Astrocyte of the cerebellum (primary cell): Measurements from ENCODE around the gene FBXL19.

Experiments used
- DNase-seq: peaks from one replicate; pipeline ENCODE4 v3.0.0-alpha.2; 2011; ENCODE audit warnings: low read depth
- H3K4me3 ChIP-seq: 2 replicates; pipeline ENCODE4 v1.5.1; 2011; ENCODE audit warnings: mild to moderate bottlenecking, low read depth, low read length, moderate library complexity
- CTCF ChIP-seq: IDR thresholded peaks from 2 replicates; pipeline ENCODE4 v1.5.1; 2012; ENCODE audit warnings: low read length, low read depth, moderate library complexity, mild to moderate bottlenecking; ENCODE audit errors: missing control alignments
- in situ Hi-C: cut with HindIII; loops from 2 replicates; pipeline ENCODE4 v1.10.0; 2017; ENCODE audit warnings: low sequenced_read_pairs

The FBXL19 gene

DNA sequence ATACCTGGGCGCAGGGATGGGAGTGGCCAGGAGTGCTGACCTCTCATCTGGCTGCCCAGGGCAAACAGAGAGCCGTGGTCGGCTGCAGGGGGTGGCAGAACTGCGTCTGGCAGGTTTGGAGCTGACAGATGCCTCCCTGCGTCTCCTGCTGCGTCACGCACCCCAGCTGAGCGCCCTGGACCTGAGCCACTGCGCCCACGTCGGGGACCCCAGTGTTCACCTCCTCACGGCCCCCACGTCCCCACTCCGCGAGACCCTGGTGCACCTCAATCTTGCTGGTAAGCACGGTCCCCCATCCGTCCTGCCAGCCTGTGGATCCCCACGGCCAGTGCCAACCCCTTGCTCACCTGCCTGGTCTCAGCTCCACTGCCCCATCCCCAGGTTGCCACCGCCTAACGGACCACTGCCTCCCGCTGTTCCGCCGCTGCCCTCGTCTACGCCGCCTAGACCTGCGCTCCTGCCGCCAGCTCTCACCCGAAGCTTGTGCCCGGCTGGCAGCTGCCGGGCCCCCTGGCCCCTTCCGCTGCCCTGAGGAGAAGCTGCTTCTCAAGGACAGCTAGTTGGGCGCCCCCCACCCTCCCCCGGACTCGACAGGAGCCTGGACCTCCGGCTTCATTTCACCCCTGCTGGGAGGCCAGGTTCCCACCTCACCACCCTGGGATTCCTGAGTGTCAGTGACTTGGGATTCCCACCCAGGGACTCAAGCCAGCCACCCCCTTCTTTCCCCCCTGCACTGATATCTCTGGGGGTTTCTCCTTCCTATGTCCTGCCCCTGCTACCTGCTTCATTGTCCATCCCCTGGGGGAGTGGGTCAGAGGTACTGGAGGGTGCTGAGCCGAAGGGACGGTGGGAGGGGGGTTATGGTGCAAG, 23.5 kb downstream of the FBXL19 start:
- in situ Hi-C loops: loop anchor here (25.0 kb wide), 1 partner anchor 115 kb away; the partner anchor contains the start of genes ZNF646 and ZNF668

GRCh38 chr16:30947541-30947858, 24.1 kb downstream of the FBXL19 start:
- DNase-seq: no peak
- TF ChIP-seq CTCF: no peak
- H3K4me3 ChIP-seq: no peak overlapping the region
- in situ Hi-C loops: loop anchor here (25.0 kb wide), 1 partner anchor 115 kb away; the partner anchor contains the start of genes ZNF646 and ZNF668

More for the DNA sequence above, 23.5 kb downstream of the FBXL19 start:
- no peak for TF ChIP-seq CTCF
- no peak for DNase-seq
- no peak overlapping the region for H3K4me3 ChIP-seq

DNA sequence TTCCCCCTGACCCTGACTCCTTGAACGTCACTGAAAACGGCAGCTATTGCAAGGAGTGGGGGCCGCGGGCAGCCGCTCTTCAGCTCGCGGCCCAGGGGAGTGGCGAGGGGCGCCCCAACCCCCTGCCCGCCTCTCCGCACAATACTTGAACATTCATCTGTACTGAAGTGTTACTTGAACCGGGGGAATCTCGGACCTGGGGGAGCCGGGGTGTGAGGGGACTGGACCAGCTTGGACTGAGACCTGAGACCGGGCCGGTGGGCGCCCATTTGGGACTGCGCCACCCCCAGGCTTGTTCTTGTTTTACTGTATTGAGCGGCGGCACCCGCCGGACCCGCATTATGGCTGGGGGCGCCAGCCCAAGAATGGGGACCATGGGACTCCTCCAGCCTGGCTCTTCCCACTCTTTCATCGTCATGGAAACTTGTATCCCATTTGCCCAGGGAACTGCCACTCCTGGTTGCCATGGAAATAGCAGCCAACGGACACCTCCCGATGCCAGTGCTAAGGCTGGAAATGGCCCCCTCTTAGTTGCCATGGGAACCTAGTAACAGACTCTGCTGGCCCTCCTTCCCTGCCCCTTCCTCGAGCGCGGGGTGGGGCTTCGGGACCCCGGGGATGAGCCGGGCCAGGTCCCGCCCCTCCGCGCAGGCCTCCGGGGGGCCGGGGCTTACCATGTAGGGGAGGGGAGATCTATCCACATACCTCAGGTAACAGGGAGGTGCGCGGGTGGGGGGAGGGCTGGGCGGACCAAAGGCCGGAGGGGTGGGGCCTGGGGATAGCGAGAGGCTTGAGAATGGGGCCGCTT, 24.7 kb downstream of the FBXL19 start:
- TF ChIP-seq CTCF: no peak
- in situ Hi-C loops: loop anchor here (25.0 kb wide), 1 partner anchor 114 kb away; the partner anchor contains the start of genes ZNF646 and ZNF668
- DNase-seq: peak; percentile 96
- peak overlapping the region; percentile 83 for H3K4me3 ChIP-seq

- H3K4me3 ChIP-seq: peak within 1 kb of the TSS; percentile 83
- no peak for TF ChIP-seq CTCF
- in situ Hi-C loops: loop anchor here (25.0 kb wide), 1 partner anchor 113 kb away; the partner anchor contains the start of genes ZNF646 and ZNF668
- DNase-seq: no peak
These were observed 25.6 kb downstream of the FBXL19 start, which contains the start of gene ORAI3 for GRCh38 chr16:30948667-30949649. TSS of gene ORAI3 (plus strand) at chr16:30949068. CDS start at chr16:30949290, 222 bp downstream.

- DNase-seq: no peak
- in situ Hi-C loops: loop anchor here (25.0 kb wide), 1 partner anchor 112 kb away; the partner anchor contains the start of genes ZNF646 and ZNF668
- peak overlapping the region; percentile 83 for H3K4me3 ChIP-seq
- no peak for TF ChIP-seq CTCF
These were observed 26.5 kb downstream of the FBXL19 start for GRCh38 chr16:30949650-30950515.
